PC-3 (cell line): ENCODE results near the gene CARD19. TPM values are rescaled to one million over a fixed set of nuclear protein-coding genes. Genes with fewer than 3 reads are reported as not detected.

ENCODE experiments used
- ATAC-seq: fragments of 200-7000 bp; cut with Tn5 transposase; 2 replicates; pipeline ENCODE4 v1.9.1; 2020; ENCODE audit warnings: mild to moderate bottlenecking, moderate library complexity
- BruUV-seq: library from RNA; stranded (reverse); fragments of 400-500 nt; replicated peaks from 2 replicates; lab custom pipeline; 2021; lab: Mats Ljungman, UMichigan
- CTCF ChIA-PET: fragments of 300-600 bp; sonication (Branson Sonifier 250); formaldehyde crosslinking; loops from one replicate; lab custom pipeline; 2022; ENCODE audit warnings: antibody characterized with exemption; lab: Charles Lee
- POLR2A ChIA-PET: fragments of 300-600 bp; sonication (Branson Sonifier 250); formaldehyde crosslinking; loops from one replicate; lab custom pipeline; 2022; ENCODE audit warnings: antibody characterized with exemption; ENCODE audit not compliant: unreplicated experiment; lab: Charles Lee
- DNase-seq: peaks from one replicate; pipeline ENCODE4 v3.0.0-alpha.2; 2015
- H2AFZ ChIP-seq: fragments of 300-600 bp; sonication (generic); 2 replicates; pipeline ENCODE4 v1.6.0; 2016; ENCODE audit warnings: antibody characterized with exemption, low read length
- H3F3A ChIP-seq: fragments of 300-600 bp; sonication (generic); one replicate; pipeline ENCODE4 v1.6.0; 2017; ENCODE audit warnings: antibody characterized with exemption, low read length, control low read depth, mild to moderate bottlenecking; ENCODE audit not compliant: unreplicated experiment
- H3K27ac ChIP-seq: fragments of 300-600 bp; sonication (generic); 2 replicates; pipeline ENCODE4 v1.5.1; 2016; ENCODE audit warnings: mild to moderate bottlenecking, low read length
- H3K27me3 ChIP-seq: fragments of 300-600 bp; sonication (generic); 2 replicates; pipeline ENCODE4 v1.6.1; 2016; ENCODE audit warnings: low read length, mixed read lengths
- H3K36me3 ChIP-seq: fragments of 300-600 bp; sonication (generic); 2 replicates; pipeline ENCODE4 v1.6.1; 2016; ENCODE audit warnings: low read depth, mixed run types, low read length, mixed read lengths
- H3K4me1 ChIP-seq: fragments of 300-600 bp; sonication (generic); 2 replicates; pipeline ENCODE4 v1.5.1; 2016; ENCODE audit warnings: low read length; ENCODE audit not compliant: insufficient read depth
- H3K4me2 ChIP-seq: fragments of 300-600 bp; sonication (generic); 2 replicates; pipeline ENCODE4 v1.6.0; 2016; ENCODE audit warnings: low read length
- H3K4me3 ChIP-seq: fragments of 300-600 bp; sonication (generic); 2 replicates; pipeline ENCODE4 v1.5.1; 2016; ENCODE audit warnings: mild to moderate bottlenecking, low read length, mixed read lengths
- H3K79me2 ChIP-seq: fragments of 300-600 bp; sonication (generic); 2 replicates; pipeline ENCODE4 v1.6.1; 2017; ENCODE audit warnings: low read length, mixed read lengths
- H3K9ac ChIP-seq: fragments of 300-600 bp; sonication (generic); 2 replicates; pipeline ENCODE4 v1.6.0; 2016; ENCODE audit warnings: mild to moderate bottlenecking, low read length
- H3K9me2 ChIP-seq: fragments of 300-600 bp; sonication (generic); replicated peaks from 2 replicates; pipeline ENCODE4 v1.6.1; 2016; ENCODE audit warnings: mixed run types, low read length, mixed read lengths
- H3K9me3 ChIP-seq: fragments of 300-600 bp; sonication (generic); 2 replicates; pipeline ENCODE4 v1.6.1; 2016; ENCODE audit warnings: low read length, mixed read lengths
- H4K20me1 ChIP-seq: fragments of 300-600 bp; sonication (generic); 2 replicates; pipeline ENCODE4 v1.6.1; 2016; ENCODE audit warnings: low read length, mixed read lengths
- CTCF ChIP-seq: fragments of 300-600 bp; sonication (generic); conservative IDR thresholded peaks from 2 replicates; pipeline ENCODE4 v1.5.1; 2017; ENCODE audit warnings: antibody characterized with exemption, low read depth, mild to moderate bottlenecking, low read length
- EZH2 ChIP-seq: fragments of 300-600 bp; sonication (generic); IDR thresholded peaks from one replicate; pipeline ENCODE4 v1.6.1; 2017; ENCODE audit warnings: antibody characterized with exemption, mild to moderate bottlenecking, low read length; ENCODE audit not compliant: unreplicated experiment
- EZH2phosphoT487 ChIP-seq: fragments of 300-600 bp; sonication (generic); IDR thresholded peaks from 2 replicates; pipeline ENCODE4 v1.6.1; 2018; ENCODE audit warnings: mild to moderate bottlenecking, antibody characterized with exemption, low read length, borderline replicate concordance
- intact Hi-C: fragments of 100-400 bp; cut with micrococcal nuclease; formaldehyde crosslinking; loops from 2 replicates; pipeline ENCODE4 v1.9.0; 2023
- total RNA-seq: library from RNA; depleted of rRNA; stranded (reverse); fragments of >200 nt; gene quantifications from 2 replicates; pipeline ENCODE4 v1.2.3, GENCODE V29; 2014

The CARD19 gene
- total RNA-seq, 1 experiment from 2014 or later: 68.6 TPM

DNA sequence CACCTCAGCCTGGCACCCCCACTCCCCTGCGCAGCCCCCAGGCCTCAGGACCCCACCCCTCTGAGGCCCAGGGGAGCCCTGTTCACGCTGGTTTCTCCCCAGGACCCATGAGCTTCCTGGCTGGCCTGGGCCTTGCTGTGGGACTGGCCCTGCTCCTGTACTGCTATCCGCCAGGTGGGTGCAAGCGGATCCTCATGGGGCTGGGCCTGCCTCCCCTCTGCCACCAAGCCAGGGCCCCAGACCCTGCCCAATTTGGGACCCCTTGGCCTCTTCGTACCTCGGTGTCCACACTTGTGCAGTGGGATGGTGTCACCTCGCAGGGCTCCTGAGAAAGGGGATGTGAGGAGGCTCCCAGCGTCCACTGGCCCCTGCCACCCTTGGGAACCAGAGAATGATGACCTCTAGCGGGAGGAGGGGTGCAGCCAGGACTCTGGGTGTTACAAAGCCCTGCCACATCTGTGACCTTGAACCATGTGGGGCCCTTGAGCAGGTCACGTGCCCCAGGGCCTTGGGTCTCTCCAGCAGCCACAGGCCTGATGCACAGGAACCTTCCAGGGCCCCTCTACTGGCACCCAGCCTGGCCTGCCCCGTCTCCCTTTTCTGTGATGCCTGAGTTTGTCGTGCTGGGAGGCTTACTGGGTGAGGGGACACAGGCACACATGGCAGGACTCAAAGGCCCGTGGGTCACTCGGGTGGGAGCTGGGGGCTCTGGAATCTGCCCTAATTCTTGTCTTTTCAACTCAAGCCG lies 16.3 kb downstream of the CARD19 start:
- no peak overlapping the region for H3K4me3 ChIP-seq
- ChIA-PET CTCF (interaction anchor here (0.6 kb wide), 1 partner anchor 17 kb away, joined by 3 read pairs; no protein-coding TSS in a partner anchor), POLR2A (interaction anchor here (0.6 kb wide), 1 partner anchor 8 kb away, joined by 3 read pairs; no protein-coding TSS in a partner anchor)
- intact Hi-C loops: no loop called here
- H3K4me1 ChIP-seq: peaks cover 24% of the 10 kb centered on the region
- H3K4me2 ChIP-seq: peak overlapping the region; percentile 39
- TF ChIP-seq EZH2: no peak
- TF ChIP-seq CTCF: no peak
- TF ChIP-seq EZH2phosphoT487: no peak
- H3K9me3 ChIP-seq: no peaks in the 10 kb centered on the region
- H3K9ac ChIP-seq: no peak overlapping the region
- ATAC-seq (no peak), DNase-seq (no peak)
- H2AFZ ChIP-seq: no peak overlapping the region
- H3K79me2 ChIP-seq: peaks cover 2% of the 10 kb centered on the region; the same call in 1 of the 2 replicates
- H3K27ac ChIP-seq: peak overlapping the region; percentile 32; the same call in 1 of the 2 replicates
- no peaks in the 10 kb centered on the region for H3K27me3 ChIP-seq
- H4K20me1 ChIP-seq: no peaks in the 10 kb centered on the region
- H3F3A ChIP-seq: no peaks in the 10 kb centered on the region
- BruUV-seq: no TSS peak
- no peaks in the 10 kb centered on the region for H3K9me2 ChIP-seq
- no peaks in the 10 kb centered on the region; the same call in 1 of the 2 replicates for H3K36me3 ChIP-seq

DNA sequence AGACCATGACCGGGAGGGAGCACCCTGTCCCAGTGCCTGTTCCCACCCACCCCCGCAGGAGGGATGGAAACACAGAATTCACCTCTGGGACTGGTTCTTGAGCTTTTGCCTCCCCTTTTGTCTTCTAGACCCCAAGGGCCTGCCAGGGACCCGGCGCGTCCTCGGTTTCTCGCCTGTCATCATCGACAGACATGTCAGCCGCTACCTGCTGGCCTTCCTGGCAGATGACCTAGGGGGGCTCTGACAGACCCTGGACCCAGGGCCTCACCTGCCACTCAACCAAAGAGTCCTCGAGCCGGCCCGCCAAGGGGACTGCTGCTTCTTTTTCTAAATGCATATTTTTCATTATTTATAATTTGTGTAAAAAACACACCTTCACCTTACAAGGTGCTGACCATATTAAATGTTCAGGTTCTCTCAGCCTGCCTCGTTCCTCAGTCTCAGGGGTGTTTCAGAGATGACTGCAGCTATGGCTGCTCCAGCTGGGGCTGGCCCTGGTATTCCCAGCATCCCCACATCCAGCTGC lies 16.9 kb downstream of the CARD19 start:
- H3K9me3 ChIP-seq: no peaks in the 10 kb centered on the region
- CTCF ChIA-PET: no interaction called here

More for the DNA sequence above, 16.9 kb downstream of the CARD19 start:
- DNase-seq: no peak
- H3K4me2 ChIP-seq: no peak overlapping the region
- no peaks in the 10 kb centered on the region for H3F3A ChIP-seq
- H3K9me2 ChIP-seq: no peaks in the 10 kb centered on the region
- no peak overlapping the region for H3K9ac ChIP-seq
- intact Hi-C loops: no loop called here
- H3K27me3 ChIP-seq: no peaks in the 10 kb centered on the region
- no peaks in the 10 kb centered on the region for H3K79me2 ChIP-seq
- H3K27ac ChIP-seq: no peak overlapping the region
- ATAC-seq: no peak
- no peak for TF ChIP-seq EZH2
- TF ChIP-seq EZH2phosphoT487: no peak
- TF ChIP-seq CTCF: no peak
- BruUV-seq: no TSS peak
- no peaks in the 10 kb centered on the region for H4K20me1 ChIP-seq
- POLR2A ChIA-PET: no interaction called here
- no peak overlapping the region for H3K4me3 ChIP-seq
- H2AFZ ChIP-seq: no peak overlapping the region
- H3K4me1 ChIP-seq: peaks cover 21% of the 10 kb centered on the region
- H3K36me3 ChIP-seq: no peaks in the 10 kb centered on the region; the same call in 1 of the 2 replicates
